ENCODE data around the gene HTRA2.

DNA sequence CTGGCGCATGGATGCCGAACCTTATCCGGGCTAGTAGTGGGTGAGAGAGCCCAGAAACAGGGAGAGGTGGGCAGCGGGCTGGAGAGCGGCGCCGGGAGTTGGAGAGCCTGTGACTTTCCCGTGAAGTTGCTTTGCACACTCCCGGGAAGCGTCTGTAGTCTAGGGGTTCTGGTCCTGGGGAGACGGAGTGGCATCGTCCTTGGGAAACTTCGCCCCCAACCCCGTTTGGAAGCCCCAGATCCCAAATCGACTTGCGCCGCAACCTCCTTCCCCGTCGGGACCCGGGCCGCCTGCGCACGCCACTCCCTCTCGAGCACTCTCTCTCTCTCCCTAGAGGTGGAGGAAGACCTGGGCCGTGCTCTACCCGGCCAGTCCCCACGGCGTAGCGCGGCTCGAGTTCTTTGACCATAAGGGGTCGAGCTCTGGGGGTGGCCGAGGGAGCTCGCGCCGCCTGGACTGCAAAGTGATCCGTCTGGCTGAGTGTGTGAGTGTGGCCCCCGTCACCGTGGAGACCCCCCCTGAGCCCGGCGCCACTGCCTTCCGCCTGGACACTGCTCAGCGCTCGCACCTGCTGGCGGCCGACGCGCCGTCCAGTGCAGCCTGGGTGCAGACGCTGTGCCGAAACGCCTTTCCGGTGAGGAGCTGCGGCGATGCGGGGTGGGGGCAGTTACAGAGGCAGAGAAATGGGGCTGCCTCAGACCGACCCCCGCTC is 25.2 kb downstream of the HTRA2 start:
- TF ChIP-seq POLR2A (IDR thresholded peaks at IDR 0.05) (no peak), CTCF (IDR thresholded peaks at IDR 0.05 in 4 of 5, conservative IDR thresholded peaks at IDR 0.05 in 1 of 5) (no peak)
